ENCODE data around the gene EXOC6B.
"Not testable (repeated sequence)": the region's sequence is repeated elsewhere in the genome, so short reads cannot be mapped to it uniquely, and the experiment has no call there.

Gene EXOC6B

DNA sequence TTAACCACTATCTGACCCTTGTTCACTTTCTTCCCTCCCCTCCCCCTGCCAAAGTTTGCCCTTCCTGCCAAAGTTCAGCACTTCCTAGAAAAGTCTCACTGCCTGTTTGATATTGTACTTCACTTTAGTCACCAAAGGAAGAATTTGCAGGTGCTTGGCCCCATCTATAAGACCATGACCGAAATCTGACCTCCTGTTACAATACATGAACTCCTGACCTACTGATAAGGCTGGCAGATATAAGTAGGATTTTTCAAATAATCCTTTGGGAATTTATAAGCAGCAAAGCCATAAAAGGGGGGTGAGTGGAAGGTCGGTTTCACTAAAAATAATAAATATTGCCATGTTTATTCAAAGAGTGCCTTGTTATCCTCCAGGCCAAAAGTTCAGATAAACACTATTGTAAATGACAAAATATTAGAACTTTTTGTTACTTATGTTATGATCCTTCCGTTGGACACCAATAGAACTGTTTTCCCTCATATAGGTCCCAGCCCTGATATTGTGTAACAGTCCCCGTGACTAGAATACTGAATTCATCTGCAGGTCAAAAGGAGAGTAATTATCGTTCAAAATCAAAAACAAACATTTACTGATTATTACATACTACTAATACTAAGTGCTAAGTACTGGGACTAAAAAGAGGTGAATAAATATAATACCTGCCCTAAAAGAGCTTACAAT is 277.6 kb downstream of the EXOC6B start:
- H3K27me3 ChIP-seq (replicated peaks; ENCODE audit: control insufficient read depth, insufficient read depth, low read length, poor library complexity, severe bottlenecking), result no peaks in the 10 kb centered on the region
- H3K4me1 ChIP-seq (ENCODE audit: control insufficient read depth, insufficient read depth, low read length, poor library complexity, severe bottlenecking), result no peaks in the 10 kb centered on the region
- H3K27ac ChIP-seq (ENCODE audit: insufficient read depth, low read length, poor library complexity, severe bottlenecking), result no peak overlapping the region
- H3K36me3 ChIP-seq (ENCODE audit: control insufficient read depth, insufficient read depth, low read length), result no peaks in the 10 kb centered on the region
- DNase-seq, result no peak
- H3K4me3 ChIP-seq (ENCODE audit: insufficient read depth, low read depth, low read length, poor library complexity, severe bottlenecking), result no peak overlapping the region
- H3K9me3 ChIP-seq (ENCODE audit: control insufficient read depth, low read length), result no peaks in the 10 kb centered on the region

GRCh38 chr2:72545790-72546189 is 280.0 kb downstream of the EXOC6B start:
- no peaks in the 10 kb centered on the region for H3K9me3 ChIP-seq (ENCODE audit: control insufficient read depth, low read length)
- no peak overlapping the region for H3K4me3 ChIP-seq (ENCODE audit: insufficient read depth, low read depth, low read length, poor library complexity, severe bottlenecking)
- H3K27ac ChIP-seq (ENCODE audit: insufficient read depth, low read length, poor library complexity, severe bottlenecking), result no peak overlapping the region
- no peaks in the 10 kb centered on the region for H3K4me1 ChIP-seq (ENCODE audit: control insufficient read depth, insufficient read depth, low read length, poor library complexity, severe bottlenecking)
- no peak for DNase-seq
- no peaks in the 10 kb centered on the region for H3K36me3 ChIP-seq (ENCODE audit: control insufficient read depth, insufficient read depth, low read length)
- H3K27me3 ChIP-seq (replicated peaks; ENCODE audit: control insufficient read depth, insufficient read depth, low read length, poor library complexity, severe bottlenecking), result no peaks in the 10 kb centered on the region

DNA sequence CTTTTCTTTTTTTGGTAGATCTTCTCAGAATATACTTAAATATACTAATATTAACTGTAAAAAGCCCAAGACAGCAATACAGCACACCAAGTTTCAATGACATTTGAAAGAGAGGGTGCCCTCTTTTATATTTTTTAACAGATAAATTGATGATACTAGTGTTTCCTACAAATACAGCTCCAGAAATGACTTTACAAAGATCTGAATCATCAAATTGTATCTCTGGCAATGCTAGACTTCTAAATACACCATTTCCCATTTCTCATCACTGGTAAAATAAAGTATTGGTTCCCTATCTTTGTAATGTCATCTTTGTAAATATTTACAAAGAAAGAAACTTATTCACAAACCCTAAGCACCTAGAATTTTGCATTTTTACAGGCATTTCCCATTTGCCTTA is 281.3 kb downstream of the EXOC6B start:
- no peaks in the 10 kb centered on the region for H3K36me3 ChIP-seq (ENCODE audit: control insufficient read depth, insufficient read depth, low read length)
- H3K27ac ChIP-seq (ENCODE audit: insufficient read depth, low read length, poor library complexity, severe bottlenecking), result no peak overlapping the region
- H3K27me3 ChIP-seq (replicated peaks; ENCODE audit: control insufficient read depth, insufficient read depth, low read length, poor library complexity, severe bottlenecking), result no peaks in the 10 kb centered on the region
- H3K9me3 ChIP-seq (ENCODE audit: control insufficient read depth, low read length), result no peaks in the 10 kb centered on the region
- no peaks in the 10 kb centered on the region for H3K4me1 ChIP-seq (ENCODE audit: control insufficient read depth, insufficient read depth, low read length, poor library complexity, severe bottlenecking)
- H3K4me3 ChIP-seq (ENCODE audit: insufficient read depth, low read depth, low read length, poor library complexity, severe bottlenecking), result no peak overlapping the region
- no peak for DNase-seq

- no peaks in the 10 kb centered on the region for H3K9me3 ChIP-seq (ENCODE audit: control insufficient read depth, low read length)
- no peaks in the 10 kb centered on the region for H3K27me3 ChIP-seq (replicated peaks; ENCODE audit: control insufficient read depth, insufficient read depth, low read length, poor library complexity, severe bottlenecking)
- no peak overlapping the region for H3K4me3 ChIP-seq (ENCODE audit: insufficient read depth, low read depth, low read length, poor library complexity, severe bottlenecking)
- no peak overlapping the region for H3K27ac ChIP-seq (ENCODE audit: insufficient read depth, low read length, poor library complexity, severe bottlenecking)
- DNase-seq, result no peak
- no peaks in the 10 kb centered on the region for H3K4me1 ChIP-seq (ENCODE audit: control insufficient read depth, insufficient read depth, low read length, poor library complexity, severe bottlenecking)
- H3K36me3 ChIP-seq (ENCODE audit: control insufficient read depth, insufficient read depth, low read length), result no peaks in the 10 kb centered on the region
These were observed 282.2 kb downstream of the EXOC6B start for GRCh38 chr2:72543497-72544216.

- H3K4me3 ChIP-seq (ENCODE audit: insufficient read depth, low read depth, low read length, poor library complexity, severe bottlenecking), result no peak overlapping the region
- H3K9me3 ChIP-seq (ENCODE audit: control insufficient read depth, low read length), result no peaks in the 10 kb centered on the region
- no peak overlapping the region for H3K27ac ChIP-seq (ENCODE audit: insufficient read depth, low read length, poor library complexity, severe bottlenecking)
- no peaks in the 10 kb centered on the region for H3K36me3 ChIP-seq (ENCODE audit: control insufficient read depth, insufficient read depth, low read length)
- no peaks in the 10 kb centered on the region for H3K4me1 ChIP-seq (ENCODE audit: control insufficient read depth, insufficient read depth, low read length, poor library complexity, severe bottlenecking)
- no peak for DNase-seq
- H3K27me3 ChIP-seq (replicated peaks; ENCODE audit: control insufficient read depth, insufficient read depth, low read length, poor library complexity, severe bottlenecking), result no peaks in the 10 kb centered on the region
These were observed 286.7 kb downstream of the EXOC6B start for GRCh38 chr2:72539071-72539552.

- Histone ChIP-seq H3K27ac (ENCODE audit: insufficient read depth, low read length, poor library complexity, severe bottlenecking) (no peak overlapping the region), H3K4me3 (ENCODE audit: insufficient read depth, low read depth, low read length, poor library complexity, severe bottlenecking) (no peak overlapping the region), H3K36me3 (ENCODE audit: control insufficient read depth, insufficient read depth, low read length) (no peaks in the 10 kb centered on the region), H3K4me1 (ENCODE audit: control insufficient read depth, insufficient read depth, low read length, poor library complexity, severe bottlenecking) (no peaks in the 10 kb centered on the region), H3K9me3 (ENCODE audit: control insufficient read depth, low read length) (no peaks in the 10 kb centered on the region), H3K27me3 (replicated peaks; ENCODE audit: control insufficient read depth, insufficient read depth, low read length, poor library complexity, severe bottlenecking) (no peaks in the 10 kb centered on the region)
- no peak for DNase-seq
These were observed 287.3 kb downstream of the EXOC6B start for GRCh38 chr2:72538486-72538885.

DNA sequence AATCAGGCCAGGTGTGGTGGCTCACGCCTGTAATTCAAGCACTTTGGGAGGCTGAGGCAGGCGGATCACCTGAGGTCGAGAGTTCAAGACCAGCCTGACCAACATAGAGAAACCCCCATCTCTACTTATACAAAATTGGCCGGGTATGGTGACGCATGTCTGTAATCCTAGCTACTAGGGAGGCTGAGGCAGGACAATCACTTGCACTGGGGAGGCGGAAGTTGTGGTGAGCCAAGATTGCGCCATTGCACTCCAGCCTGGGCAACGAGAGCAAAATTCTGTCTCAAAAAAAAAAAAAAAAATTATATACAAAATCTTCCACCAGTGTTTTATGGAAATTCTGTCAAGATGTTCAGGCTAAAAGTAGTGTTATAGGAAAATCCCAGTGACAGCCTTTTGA is 290.2 kb downstream of the EXOC6B start:
- not testable (repeated sequence) for H3K4me3 ChIP-seq (ENCODE audit: insufficient read depth, low read depth, low read length, poor library complexity, severe bottlenecking); H3K27me3 ChIP-seq (replicated peaks; ENCODE audit: control insufficient read depth, insufficient read depth, low read length, poor library complexity, severe bottlenecking); H3K4me1 ChIP-seq (ENCODE audit: control insufficient read depth, insufficient read depth, low read length, poor library complexity, severe bottlenecking); H3K36me3 ChIP-seq (ENCODE audit: control insufficient read depth, insufficient read depth, low read length); H3K9me3 ChIP-seq (ENCODE audit: control insufficient read depth, low read length); H3K27ac ChIP-seq (ENCODE audit: insufficient read depth, low read length, poor library complexity, severe bottlenecking); DNase-seq

GRCh38 chr2:72533765-72534164 is 292.1 kb downstream of the EXOC6B start:
- Histone ChIP-seq H3K4me3 (ENCODE audit: insufficient read depth, low read depth, low read length, poor library complexity, severe bottlenecking) (no peak overlapping the region), H3K9me3 (ENCODE audit: control insufficient read depth, low read length) (no peaks in the 10 kb centered on the region), H3K36me3 (ENCODE audit: control insufficient read depth, insufficient read depth, low read length) (no peaks in the 10 kb centered on the region), H3K27me3 (replicated peaks; ENCODE audit: control insufficient read depth, insufficient read depth, low read length, poor library complexity, severe bottlenecking) (no peaks in the 10 kb centered on the region), H3K4me1 (ENCODE audit: control insufficient read depth, insufficient read depth, low read length, poor library complexity, severe bottlenecking) (no peaks in the 10 kb centered on the region), H3K27ac (ENCODE audit: insufficient read depth, low read length, poor library complexity, severe bottlenecking) (no peak overlapping the region)
- DNase-seq, result no peak

DNA sequence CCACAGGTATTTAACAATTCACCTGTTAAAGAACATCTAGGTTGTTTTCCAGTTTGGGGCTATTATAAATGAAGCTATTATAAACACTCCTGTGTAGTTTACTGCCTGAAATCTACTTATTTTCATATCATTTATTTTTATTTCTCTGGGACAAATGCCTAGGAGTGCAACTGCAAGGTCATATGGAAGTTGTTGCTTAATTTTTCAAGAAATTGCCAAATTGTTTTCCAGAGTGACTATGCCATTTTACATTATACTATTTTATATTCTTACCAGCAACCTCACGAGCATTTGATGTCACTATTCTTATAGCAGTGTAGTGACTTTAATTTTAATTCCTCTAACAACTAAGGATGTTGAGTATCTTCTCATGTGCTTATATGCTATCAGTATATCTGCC is 298.4 kb downstream of the EXOC6B start:
- no peak for DNase-seq
- no peak overlapping the region for H3K4me3 ChIP-seq (ENCODE audit: insufficient read depth, low read depth, low read length, poor library complexity, severe bottlenecking)
- no peaks in the 10 kb centered on the region for H3K9me3 ChIP-seq (ENCODE audit: control insufficient read depth, low read length)
- H3K4me1 ChIP-seq (ENCODE audit: control insufficient read depth, insufficient read depth, low read length, poor library complexity, severe bottlenecking), result no peaks in the 10 kb centered on the region
- no peaks in the 10 kb centered on the region for H3K27me3 ChIP-seq (replicated peaks; ENCODE audit: control insufficient read depth, insufficient read depth, low read length, poor library complexity, severe bottlenecking)
- H3K36me3 ChIP-seq (ENCODE audit: control insufficient read depth, insufficient read depth, low read length), result no peaks in the 10 kb centered on the region
- H3K27ac ChIP-seq (ENCODE audit: insufficient read depth, low read length, poor library complexity, severe bottlenecking), result no peak overlapping the region

- no peaks in the 10 kb centered on the region for H3K9me3 ChIP-seq (ENCODE audit: control insufficient read depth, low read length)
- no peak for DNase-seq
- H3K4me1 ChIP-seq (ENCODE audit: control insufficient read depth, insufficient read depth, low read length, poor library complexity, severe bottlenecking), result no peaks in the 10 kb centered on the region
- no peak overlapping the region for H3K4me3 ChIP-seq (ENCODE audit: insufficient read depth, low read depth, low read length, poor library complexity, severe bottlenecking)
- H3K36me3 ChIP-seq (ENCODE audit: control insufficient read depth, insufficient read depth, low read length), result no peaks in the 10 kb centered on the region
- H3K27me3 ChIP-seq (replicated peaks; ENCODE audit: control insufficient read depth, insufficient read depth, low read length, poor library complexity, severe bottlenecking), result no peaks in the 10 kb centered on the region
- no peak overlapping the region for H3K27ac ChIP-seq (ENCODE audit: insufficient read depth, low read length, poor library complexity, severe bottlenecking)
These were observed 299.2 kb downstream of the EXOC6B start for GRCh38 chr2:72526623-72527022.

Data from effector memory CD4-positive, alpha-beta T cell (primary cell).